K562 (cell line): Measurements from ENCODE around the gene CLCN6. TPM values are rescaled to one million over a fixed set of nuclear protein-coding genes. Genes with fewer than 3 reads are reported as not detected.
A peak's percentile ranks its signal among the peaks of the same experiment; 100 is the strongest.

Experiments
- ATF1 ChIP-seq, 2 experiments: fragments of 450-650 bp in 1 of 2; IDR thresholded peaks; 2 replicates each; pipeline ENCODE4 v1.6.1; 2016; ENCODE audit warnings: missing compliant biosample characterization in 1 of 2, missing genetic modification characterization in 1 of 2
- ATF7 ChIP-seq: fragments of 450-650 bp; IDR thresholded peaks from 2 replicates; pipeline ENCODE4 v1.7.1; 2014; ENCODE audit warnings: mild to moderate bottlenecking, moderate library complexity
- BRCA1 ChIP-seq, 2 experiments: fragments of 450-650 bp in 1 of 2; sonication (generic) in 1 of 2; formaldehyde crosslinking in 1 of 2; IDR thresholded peaks; 2 replicates each; pipeline versions ENCODE4 v1.5.0 to v1.6.1; 2017 to 2020; ENCODE audit warnings: mild to moderate bottlenecking in 1 of 2, missing genetic modification reagents in 1 of 2
- C11orf30 ChIP-seq: fragments of 450-650 bp; IDR thresholded peaks from 2 replicates; pipeline ENCODE4 v1.6.1; 2016; ENCODE audit warnings: low read depth, mild to moderate bottlenecking
- CBX5 ChIP-seq: IDR thresholded peaks from 2 replicates; pipeline ENCODE4 v1.6.1; 2014; ENCODE audit warnings: low read depth, borderline replicate concordance
- DPF2 ChIP-seq: fragments of 450-650 bp; IDR thresholded peaks from 2 replicates; pipeline ENCODE4 v1.6.1; 2016
- GABPA ChIP-seq: fragments of 200-800 bp; sonication (Bioruptor generic); conservative IDR thresholded peaks from 2 replicates; pipeline ENCODE4 v1.6.1; 2016; ENCODE audit warnings: low read depth, missing genetic modification characterization, missing compliant biosample characterization
- HNRNPK ChIP-seq: fragments of 200-400 bp; formaldehyde crosslinking; IDR thresholded peaks from one replicate; pipeline ENCODE4 v1.6.1; 2018; ENCODE audit warnings: mild to moderate bottlenecking, low read depth, low read length; ENCODE audit not compliant: poor library complexity, severe bottlenecking
- HNRNPL ChIP-seq: fragments of 200-400 bp; formaldehyde crosslinking; IDR thresholded peaks from 2 replicates; pipeline ENCODE4 v1.6.1; 2017; ENCODE audit warnings: low read depth, mild to moderate bottlenecking, low read length
- HOXB6 ChIP-seq: fragments of 250-450 bp; sonication (Bioruptor Pico); IDR thresholded peaks from 2 replicates; pipeline ENCODE4 v1.5.1; 2022; ENCODE audit warnings: mild to moderate bottlenecking, borderline replicate concordance
- MAFF ChIP-seq: IDR thresholded peaks from 2 replicates; pipeline ENCODE4 v1.6.1; 2012; ENCODE audit warnings: low read length, improper control_type of control experiment
- MGA ChIP-seq: fragments of 450-650 bp; IDR thresholded peaks from 2 replicates; pipeline ENCODE4 v1.6.1; 2016; ENCODE audit warnings: mild to moderate bottlenecking, moderate library complexity
- MLLT1 ChIP-seq, 2 experiments: fragments of 450-650 bp; IDR thresholded peaks; 2 replicates each; pipeline ENCODE4 v1.6.1; 2016
- PRPF4 ChIP-seq: fragments of 200-400 bp; formaldehyde crosslinking; IDR thresholded peaks from one replicate; pipeline ENCODE4 v1.6.1; 2017; ENCODE audit warnings: low read length, low read depth, mild to moderate bottlenecking; ENCODE audit not compliant: insufficient read depth, poor library complexity, severe bottlenecking
- TCF3 ChIP-seq: sonication (generic); formaldehyde crosslinking; IDR thresholded peaks from 2 replicates; pipeline ENCODE4 v1.4.0; 2020; ENCODE audit warnings: mild to moderate bottlenecking, missing genetic modification reagents
- ZNF77 ChIP-seq: fragments of 250-450 bp; sonication (Bioruptor Pico); IDR thresholded peaks from 2 replicates; pipeline ENCODE4 v1.5.0; 2020
- polyA plus RNA-seq, 8 experiments: library from polyadenylated mRNA; depleted of rRNA in 4 of 8; stranded (reverse) in 5 of 8; unstranded in 3 of 8; fragments of >200 nt; fragmentation: Nextera tagmentation in 2 of 8; fragmentation: Illumina TruSeq in 1 of 8; extraction: Ambion mirVana in 2 of 8; extraction: Trizol in 1 of 8; gene quantifications; 2 replicates each; pipeline versions ENCODE4 v1.2.1 to v1.2.3, GENCODE V29; 2011 to 2014; ENCODE audit warnings: inconsistent platforms in 1 of 8, missing spikeins in 1 of 8
- total RNA-seq, 7 experiments: library from RNA; depleted of rRNA in 6 of 7; stranded (reverse); fragments of >200 nt in 6 of 7; fragmentation: Illumina TruSeq in 2 of 7; extraction: Trizol in 2 of 7; gene quantifications; 2 replicates each; pipeline versions ENCODE4 v1.2.1 to v1.2.3, GENCODE V29; 2011 to 2021; ENCODE audit warnings: low replicate concordance in 1 of 7

The CLCN6 gene
- total and polyA plus RNA-seq, 9 of the 15 experiments (the other 6 are each of a cell fraction or from before 2014, with no cell fraction given): 2.0 to 21.8 (median 13.6) TPM

GRCh38 chr1:11790101-11790879, 15.7 kb upstream of the CLCN6 start (continued):
- no peak for TF ChIP-seq MGA
- TF ChIP-seq HNRNPL: no peak
- no peak for TF ChIP-seq TCF3
- TF ChIP-seq DPF2: no peak
- TF ChIP-seq ATF7: no peak
- no peak for TF ChIP-seq ATF1 (CRISPR knock-in tag; IDR thresholded peaks at IDR 0.05)
- no peak for TF ChIP-seq ATF1 (tag; IDR thresholded peaks at IDR 0.05)
- no peak for TF ChIP-seq HNRNPK
- TF ChIP-seq PRPF4: no peak
- TF ChIP-seq BRCA1 (IDR thresholded peaks at IDR 0.05): no peak
- no peak for TF ChIP-seq BRCA1 (CRISPR knock-in tag; IDR thresholded peaks at IDR 0.05)
- TF ChIP-seq C11orf30: no peak
- TF ChIP-seq CBX5: no peak
- TF ChIP-seq MLLT1 (IDR thresholded peaks at IDR 0.05): no peak
- peak; percentile 54 for TF ChIP-seq GABPA (tag)
- no peak for TF ChIP-seq ZNF77 (CRISPR knock-in tag)
- TF ChIP-seq MAFF: no peak
- no peak for TF ChIP-seq HOXB6 (CRISPR knock-in tag)
